ENCODE measurements around the gene FAM110A. TPM values are rescaled to one million over a fixed set of nuclear protein-coding genes. Genes with fewer than 3 reads are reported as not detected.

The FAM110A gene
- total RNA-seq, 6 experiments from 2014 or later, result 3.6 to 6.4 (median 5.3) TPM

- H3K4me1 Mint-ChIP-seq (ENCODE audit: low read depth), result no peaks in the 10 kb centered on the region
- H3K36me3 Mint-ChIP-seq (ENCODE audit: low read depth), result no peaks in the 10 kb centered on the region
- no peak overlapping the region for H3K27ac Mint-ChIP-seq
- no peak for DNase-seq
- TF ChIP-seq CTCF (IDR thresholded peaks at IDR 0.05), result peak; percentile 36; the same call in 1 of the 2 replicates
- no peak overlapping the region for H3K4me3 Mint-ChIP-seq
- no peaks in the 10 kb centered on the region for H3K9me3 Mint-ChIP-seq
- peaks cover 32% of the 10 kb centered on the region for H3K27me3 Mint-ChIP-seq (ENCODE audit: insufficient read depth)
Observed at GRCh38 chr20:865440-865839, 31.9 kb downstream of the FAM110A start.

GRCh38 chr20:868279-868678, 34.8 kb downstream of the FAM110A start:
- Mint-ChIP-seq H3K9me3 (no peaks in the 10 kb centered on the region), H3K27me3 (ENCODE audit: insufficient read depth) (peaks cover 40% of the 10 kb centered on the region), H3K4me1 (ENCODE audit: low read depth) (no peaks in the 10 kb centered on the region), H3K27ac (no peak overlapping the region), H3K36me3 (ENCODE audit: low read depth) (no peaks in the 10 kb centered on the region), H3K4me3 (no peak overlapping the region)
- no peak for TF ChIP-seq CTCF (IDR thresholded peaks at IDR 0.05)
- no peak for DNase-seq

GRCh38 chr20:869606-870005, 36.1 kb downstream of the FAM110A start:
- Mint-ChIP-seq H3K27ac (no peak overlapping the region), H3K27me3 (ENCODE audit: insufficient read depth) (peaks cover 40% of the 10 kb centered on the region), H3K36me3 (ENCODE audit: low read depth) (no peaks in the 10 kb centered on the region), H3K4me1 (ENCODE audit: low read depth) (no peaks in the 10 kb centered on the region), H3K4me3 (no peak overlapping the region), H3K9me3 (no peaks in the 10 kb centered on the region)
- DNase-seq, result no peak
- no peak for TF ChIP-seq CTCF (IDR thresholded peaks at IDR 0.05)

GRCh38 chr20:870758-871157, 37.2 kb downstream of the FAM110A start:
- Mint-ChIP-seq H3K27me3 (ENCODE audit: insufficient read depth) (peaks cover 35% of the 10 kb centered on the region), H3K36me3 (ENCODE audit: low read depth) (no peaks in the 10 kb centered on the region), H3K4me3 (no peak overlapping the region), H3K27ac (no peak overlapping the region), H3K9me3 (no peaks in the 10 kb centered on the region), H3K4me1 (ENCODE audit: low read depth) (no peaks in the 10 kb centered on the region)
- TF ChIP-seq CTCF (IDR thresholded peaks at IDR 0.05), result no peak
- DNase-seq, result no peak

GRCh38 chr20:871436-871835, 37.9 kb downstream of the FAM110A start:
- no peak for TF ChIP-seq CTCF (IDR thresholded peaks at IDR 0.05)
- no peak for DNase-seq
- H3K4me3 Mint-ChIP-seq, result no peak overlapping the region
- no peaks in the 10 kb centered on the region for H3K9me3 Mint-ChIP-seq
- no peaks in the 10 kb centered on the region for H3K36me3 Mint-ChIP-seq (ENCODE audit: low read depth)
- H3K27me3 Mint-ChIP-seq (ENCODE audit: insufficient read depth), result peaks cover 31% of the 10 kb centered on the region
- H3K27ac Mint-ChIP-seq, result no peak overlapping the region
- H3K4me1 Mint-ChIP-seq (ENCODE audit: low read depth), result no peaks in the 10 kb centered on the region

- H3K27me3 Mint-ChIP-seq (ENCODE audit: insufficient read depth), result peaks cover 32% of the 10 kb centered on the region
- no peak for TF ChIP-seq CTCF (IDR thresholded peaks at IDR 0.05)
- no peak for DNase-seq
- H3K27ac Mint-ChIP-seq, result no peak overlapping the region
- H3K36me3 Mint-ChIP-seq (ENCODE audit: low read depth), result no peaks in the 10 kb centered on the region
- H3K9me3 Mint-ChIP-seq, result no peaks in the 10 kb centered on the region
- H3K4me3 Mint-ChIP-seq, result no peak overlapping the region
- H3K4me1 Mint-ChIP-seq (ENCODE audit: low read depth), result no peaks in the 10 kb centered on the region
Observed at GRCh38 chr20:871948-872347, 38.4 kb downstream of the FAM110A start.

Data from HFFc6 (cell line).